ENCODE data around the gene LONP2.
"Not testable (repeated sequence)": the region's sequence is repeated elsewhere in the genome, so short reads cannot be mapped to it uniquely, and the experiment has no call there.

LONP2 gene

DNA sequence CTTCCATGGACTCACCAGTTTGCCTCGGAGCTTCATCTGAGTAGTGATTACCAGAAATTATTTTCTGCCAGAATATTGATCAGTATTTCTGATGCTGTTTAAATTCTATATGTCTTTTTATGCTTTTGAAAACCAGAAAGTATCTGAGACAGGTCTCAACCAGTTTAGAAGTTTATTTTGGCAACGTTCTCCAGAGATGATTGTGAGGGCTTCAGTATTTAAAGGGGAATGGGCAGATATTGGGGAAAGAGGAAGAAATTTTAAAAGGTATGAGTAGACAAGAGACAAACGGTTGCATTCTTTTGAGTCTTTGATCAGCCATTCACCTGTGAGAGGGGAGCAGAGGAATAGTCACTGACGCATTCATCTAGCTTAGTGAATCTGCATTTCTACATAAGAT lies 47.7 kb downstream of the LONP2 start:
- no peak for DNase-seq

DNA sequence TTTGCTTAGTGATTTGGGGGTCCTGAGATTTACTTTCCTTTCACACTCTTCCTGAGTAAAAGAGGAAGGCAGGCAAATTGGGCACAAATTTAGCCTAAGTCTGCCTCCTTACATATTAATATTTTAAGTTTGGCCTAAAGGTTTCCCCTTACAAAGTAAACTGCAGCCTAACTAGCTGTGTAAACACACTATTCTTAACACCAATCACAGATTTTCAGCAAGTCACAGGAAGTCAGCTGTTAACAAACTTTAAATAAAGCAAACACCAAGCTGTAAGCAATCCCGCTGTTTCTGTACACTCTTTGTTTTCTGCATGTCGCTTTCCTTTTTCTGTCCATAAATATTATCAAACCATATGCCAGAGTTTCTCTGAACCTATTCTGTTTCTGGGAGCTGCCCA lies 48.4 kb downstream of the LONP2 start:
- DNase-seq: no peak

DNA sequence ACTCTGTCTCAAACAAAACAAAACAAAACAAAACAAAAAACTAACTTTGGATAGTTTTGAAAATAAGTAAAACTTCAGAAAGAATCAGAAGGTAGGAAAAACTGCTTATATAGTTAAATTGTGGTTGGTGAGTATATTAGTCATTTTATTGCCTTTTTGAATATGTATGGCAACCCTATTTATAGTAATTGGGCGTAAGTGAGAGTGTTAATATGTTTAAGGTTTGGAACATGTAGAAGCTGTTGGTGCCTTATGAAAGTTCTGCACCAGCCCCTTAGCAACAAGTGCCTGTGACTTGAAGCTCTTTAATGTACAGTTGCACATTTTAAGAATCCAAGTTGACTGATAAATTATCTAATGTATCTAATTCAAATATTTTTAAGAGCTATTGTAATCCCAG lies 50.6 kb downstream of the LONP2 start:
- no peak for DNase-seq

DNA sequence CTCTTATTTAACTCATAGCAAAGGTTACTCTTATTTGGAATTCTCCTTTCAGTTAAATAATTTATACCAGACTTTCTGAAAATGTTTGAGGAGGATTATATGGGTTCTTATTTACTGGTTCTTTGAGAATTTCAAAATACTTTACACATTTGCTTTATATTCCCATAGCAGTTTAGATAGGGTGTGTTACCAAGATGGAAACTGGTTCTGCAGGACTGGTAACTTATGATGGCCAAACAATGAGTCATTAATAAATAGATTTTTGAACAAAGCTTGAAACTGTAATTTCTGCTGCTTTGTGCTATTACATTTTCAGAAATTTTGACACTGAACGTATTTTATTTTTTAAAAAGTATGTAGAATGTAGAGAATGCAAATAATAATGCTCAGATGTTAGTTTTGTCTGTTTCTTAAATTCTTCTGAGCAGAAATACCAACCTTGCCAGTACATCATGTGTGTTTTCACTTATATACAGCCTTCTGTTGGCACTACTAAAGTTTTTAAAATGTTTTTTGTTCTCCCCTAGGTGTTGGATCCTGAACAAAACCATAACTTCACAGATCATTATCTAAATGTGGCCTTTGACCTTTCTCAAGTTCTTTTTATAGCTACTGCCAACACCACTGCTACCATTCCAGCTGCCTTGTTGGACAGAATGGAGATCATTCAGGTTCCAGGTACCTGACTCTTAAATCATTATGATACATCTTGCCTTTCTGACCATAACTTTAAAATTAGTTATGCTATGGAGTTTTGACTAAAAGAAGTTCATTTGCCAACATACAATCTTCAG lies 51.6 kb downstream of the LONP2 start:
- DNase-seq: no peak

DNA sequence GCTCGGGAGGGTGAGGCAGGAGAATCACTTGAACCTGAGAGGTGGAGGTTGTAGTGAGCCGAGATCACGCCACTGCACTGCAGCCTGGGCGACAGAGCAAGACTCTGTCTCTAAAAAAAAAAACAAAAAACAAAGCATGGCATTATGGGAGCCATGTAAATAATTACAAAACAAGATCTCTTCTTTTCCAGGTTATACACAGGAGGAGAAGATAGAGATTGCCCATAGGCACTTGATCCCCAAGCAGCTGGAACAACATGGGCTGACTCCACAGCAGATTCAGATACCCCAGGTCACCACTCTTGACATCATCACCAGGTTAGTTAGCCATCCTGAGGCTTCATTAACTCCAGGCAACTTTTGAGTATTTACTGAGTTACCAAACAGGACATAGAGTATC lies 55.4 kb downstream of the LONP2 start:
- no peak for DNase-seq

DNA sequence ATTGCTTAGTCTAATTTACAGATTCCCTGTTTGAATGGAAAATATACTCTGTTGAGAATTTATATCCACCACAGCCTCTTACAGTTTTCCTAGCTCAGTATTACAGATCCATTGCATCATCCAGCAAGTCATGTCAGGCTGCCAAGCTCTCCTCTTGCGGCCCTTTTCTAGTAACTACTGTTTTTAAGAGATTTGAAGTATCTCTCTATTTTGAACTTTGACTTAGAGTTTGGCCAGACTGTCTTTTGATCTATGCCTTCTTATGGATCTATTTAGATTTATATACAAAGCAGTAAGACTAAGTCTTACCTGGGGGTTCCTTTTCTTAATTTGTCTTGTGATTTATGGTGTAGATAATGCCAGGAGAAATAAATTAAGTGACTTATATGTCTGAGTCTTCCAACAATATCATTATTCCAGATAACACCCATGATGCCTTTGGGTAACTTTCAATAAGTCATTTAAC lies 56.3 kb downstream of the LONP2 start:
- no peak for DNase-seq

DNA sequence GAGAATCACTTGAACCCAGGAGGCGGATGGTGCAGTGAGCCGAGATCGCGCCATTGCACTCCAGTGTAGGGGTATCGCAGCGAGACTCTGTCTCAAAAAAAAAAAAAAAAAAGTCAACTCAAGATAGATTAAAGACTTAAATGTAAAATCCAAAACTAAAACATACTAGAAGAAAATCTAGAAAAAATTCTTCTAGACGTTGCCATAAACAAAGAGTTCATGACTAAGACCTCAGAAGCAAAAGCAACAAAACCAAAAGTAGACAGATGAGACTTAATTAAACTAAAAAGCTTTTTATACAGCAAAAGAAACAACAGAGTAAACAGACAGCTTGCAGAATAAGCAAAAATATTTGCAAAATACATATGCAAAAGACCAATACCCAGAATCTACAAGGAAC lies 64.4 kb downstream of the LONP2 start:
- DNase-seq: no peak

DNA sequence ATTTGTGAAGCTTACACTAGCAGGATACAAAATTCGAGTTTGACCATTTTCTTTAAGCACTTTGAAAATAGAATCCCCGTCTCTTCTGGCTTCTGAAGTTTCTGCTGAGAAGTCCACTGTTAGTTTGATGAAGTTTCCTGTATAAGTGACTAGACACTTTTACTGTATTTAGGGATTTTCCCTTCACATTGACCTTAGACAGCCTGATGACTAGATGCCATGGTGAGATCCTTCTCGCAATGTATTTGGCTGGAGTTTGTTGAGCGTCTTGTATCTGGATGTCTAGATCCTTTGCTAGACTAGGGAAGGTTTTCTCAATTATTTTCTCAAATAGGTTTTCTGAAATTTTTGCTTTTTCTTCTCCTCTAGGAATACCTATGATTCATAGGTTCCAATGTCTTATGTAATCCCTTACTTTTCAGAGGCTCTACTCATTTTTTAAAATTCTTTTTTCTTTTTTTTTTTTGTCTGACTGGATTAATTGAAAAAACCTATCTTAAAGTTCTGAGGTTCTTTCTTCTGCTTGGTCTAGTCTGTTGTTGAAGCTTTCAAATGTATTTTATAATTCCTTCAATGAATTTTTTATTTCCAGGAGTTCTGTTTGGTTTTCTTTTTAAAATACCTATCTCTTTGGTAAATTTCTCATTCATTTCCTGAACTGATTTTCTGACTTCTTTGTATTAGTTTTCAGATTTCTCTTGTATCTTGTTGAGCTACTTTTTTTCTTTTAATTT lies 67.0 kb downstream of the LONP2 start:
- no peak for DNase-seq

DNA sequence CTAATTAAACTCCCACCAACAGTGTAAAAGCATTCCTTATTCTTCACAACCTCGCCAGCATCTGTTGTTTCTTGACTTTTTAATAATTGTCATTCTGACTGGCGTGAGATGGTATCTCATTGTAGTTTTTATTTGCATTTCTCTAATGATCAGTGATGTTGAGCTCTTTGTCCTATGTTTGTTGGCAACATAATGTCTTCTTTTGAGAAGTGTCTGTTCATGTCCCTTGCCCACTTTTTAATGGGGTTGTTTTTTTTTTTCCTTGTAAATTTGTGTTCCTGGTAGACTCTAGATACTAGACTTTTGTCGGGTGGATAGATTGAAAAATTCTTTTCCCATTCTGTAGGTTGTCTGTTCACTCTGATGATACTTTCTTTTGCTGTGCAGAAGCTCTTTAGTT lies 69.8 kb downstream of the LONP2 start:
- DNase-seq: not testable (repeated sequence)

DNA sequence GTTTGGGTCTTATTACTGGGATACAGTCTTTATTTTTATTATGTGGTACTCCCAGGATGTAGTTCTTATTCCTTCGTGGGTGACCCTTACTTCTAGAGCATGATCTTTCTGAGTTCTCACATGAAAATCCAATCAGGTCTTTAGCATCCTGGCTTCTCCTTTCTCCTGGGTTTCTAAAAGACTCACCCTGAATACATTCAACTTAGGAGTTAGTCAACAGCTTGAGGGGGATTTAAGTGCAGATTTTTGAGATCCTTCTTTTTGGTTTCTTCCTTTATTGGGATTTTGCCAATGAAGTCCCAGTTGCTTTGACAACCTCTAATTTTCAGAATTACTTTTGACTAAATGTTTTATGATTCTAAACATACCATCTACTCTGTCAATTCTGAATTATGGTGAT lies 72.9 kb downstream of the LONP2 start:
- DNase-seq: no peak

DNA sequence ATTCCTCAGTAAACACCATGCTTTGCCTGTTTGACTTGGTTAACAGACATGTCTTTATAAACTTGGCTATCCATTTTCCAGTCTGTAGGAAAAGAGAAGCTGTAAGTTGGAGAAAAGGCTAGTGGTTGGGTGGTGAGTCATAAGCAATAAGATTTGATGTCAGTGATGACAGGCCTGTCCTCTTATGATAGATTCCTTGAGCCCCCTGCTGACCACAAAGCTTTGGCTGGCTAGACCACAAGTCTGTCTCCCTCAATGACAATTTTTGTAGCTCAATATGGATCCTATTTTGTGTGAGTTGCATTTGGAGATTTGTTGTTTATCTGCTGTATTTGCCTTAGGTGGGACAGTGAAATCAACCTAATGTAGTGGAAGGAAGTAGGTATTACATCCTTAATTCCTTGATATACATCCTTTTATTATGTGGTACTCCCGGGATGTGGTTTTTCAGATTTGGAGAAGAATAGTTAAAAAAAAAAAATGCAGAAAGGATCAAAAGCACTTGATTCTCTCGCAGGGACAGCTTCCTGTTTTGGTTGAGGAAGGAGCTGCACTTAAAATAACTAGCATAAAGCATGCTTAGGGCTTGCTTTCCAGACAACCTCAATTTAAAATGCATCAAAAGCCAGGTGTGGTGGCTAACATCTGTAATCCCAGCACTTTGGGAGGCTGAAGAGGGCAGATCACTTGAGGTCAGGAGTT lies 73.7 kb downstream of the LONP2 start:
- no peak for DNase-seq

DNA sequence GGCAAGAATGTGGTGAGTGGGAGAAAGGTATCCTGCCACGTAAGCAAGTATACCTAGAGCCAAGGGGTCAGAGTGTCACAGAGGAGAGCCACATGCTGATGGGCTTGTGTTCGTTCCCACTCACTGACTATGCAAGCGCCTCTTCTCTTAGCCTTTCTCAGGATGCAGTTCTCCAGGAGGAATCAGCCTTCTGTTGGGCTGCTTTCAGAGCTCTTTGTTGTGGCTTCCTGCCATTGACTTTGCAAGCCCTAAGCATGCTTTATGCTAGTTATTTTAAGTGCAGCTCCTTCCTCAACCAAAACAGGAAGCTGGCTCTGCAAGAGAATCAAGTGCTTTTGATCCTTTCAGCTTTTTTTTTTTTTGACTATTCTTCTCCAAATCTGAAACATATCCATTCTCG lies 74.5 kb downstream of the LONP2 start:
- no peak for DNase-seq

DNA sequence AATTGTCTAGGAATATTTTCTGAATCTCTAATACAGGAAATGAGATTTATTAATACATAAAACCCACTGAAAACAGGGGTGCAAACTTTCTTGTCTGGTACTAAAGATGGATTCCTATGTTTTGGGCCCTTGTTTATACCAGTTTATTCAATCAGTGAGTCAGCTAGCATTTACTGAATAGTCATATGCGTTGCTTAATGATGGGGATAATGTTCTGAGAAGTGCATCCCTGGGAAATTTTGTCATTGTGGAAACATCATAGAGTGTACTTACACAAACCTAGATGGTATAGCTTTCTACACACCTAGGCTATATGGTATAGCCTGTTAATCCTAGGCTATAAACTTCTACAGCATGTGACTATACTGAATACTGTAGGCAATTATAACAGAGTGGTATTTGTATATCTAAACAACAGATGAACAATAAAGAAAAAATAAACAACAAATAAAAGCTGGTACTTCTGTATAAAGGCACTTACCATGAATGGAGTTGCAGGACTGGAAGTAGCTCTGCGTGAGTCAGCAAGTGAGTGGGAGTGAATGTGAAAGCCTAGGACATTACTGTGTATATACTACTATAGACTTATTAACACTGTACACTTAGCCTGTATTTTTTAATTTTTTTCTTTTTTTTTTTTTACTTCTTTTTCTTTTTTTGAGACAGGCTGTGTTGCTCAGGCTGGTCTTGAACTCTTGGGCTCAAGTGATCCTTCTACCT lies 77.4 kb downstream of the LONP2 start:
- no peak for DNase-seq

DNA sequence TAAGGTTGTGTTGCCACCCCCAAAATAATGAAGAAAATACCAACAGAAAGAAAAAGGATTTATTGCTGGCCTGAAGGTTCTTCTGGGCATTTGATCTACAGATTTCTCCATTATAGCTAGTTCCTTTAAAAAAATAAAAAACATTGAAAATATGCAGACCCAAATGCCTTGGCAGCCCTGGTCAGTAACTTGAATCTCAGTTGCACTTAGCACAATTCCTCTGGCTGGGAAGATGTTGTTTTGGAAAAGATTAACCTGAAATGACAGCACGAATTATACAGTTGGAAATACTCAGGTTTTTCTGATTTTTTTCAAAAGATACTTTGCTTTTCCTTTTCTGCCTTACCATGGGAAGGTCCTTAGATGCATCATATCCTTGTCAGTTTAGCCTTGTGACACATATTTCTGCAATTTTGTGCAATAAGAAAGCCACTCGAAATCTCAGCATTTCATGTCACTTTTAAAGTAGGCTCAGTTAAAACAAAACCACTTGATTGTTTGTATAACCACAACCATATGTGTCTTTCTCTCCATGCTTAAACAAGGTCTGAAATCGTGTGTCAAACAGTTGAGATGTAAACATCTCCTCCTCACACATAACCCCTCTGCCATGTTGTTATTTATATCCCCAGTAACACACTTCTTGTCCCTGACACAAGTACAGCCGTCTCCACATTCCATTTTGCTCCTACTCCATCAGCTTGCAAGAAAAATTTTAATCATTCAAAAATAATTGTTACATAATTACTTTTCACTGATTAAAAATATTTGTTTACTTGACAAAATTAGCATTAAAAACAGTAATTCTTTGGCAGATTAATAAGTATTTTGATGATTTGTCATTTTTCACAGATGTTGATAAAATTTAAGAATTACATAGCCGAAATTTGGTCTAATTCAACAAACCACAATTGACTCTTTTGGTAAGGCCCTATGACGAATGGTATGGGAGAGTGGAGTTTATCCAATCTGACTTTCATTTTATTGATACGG lies 80.0 kb downstream of the LONP2 start:
- no peak for DNase-seq

DNA sequence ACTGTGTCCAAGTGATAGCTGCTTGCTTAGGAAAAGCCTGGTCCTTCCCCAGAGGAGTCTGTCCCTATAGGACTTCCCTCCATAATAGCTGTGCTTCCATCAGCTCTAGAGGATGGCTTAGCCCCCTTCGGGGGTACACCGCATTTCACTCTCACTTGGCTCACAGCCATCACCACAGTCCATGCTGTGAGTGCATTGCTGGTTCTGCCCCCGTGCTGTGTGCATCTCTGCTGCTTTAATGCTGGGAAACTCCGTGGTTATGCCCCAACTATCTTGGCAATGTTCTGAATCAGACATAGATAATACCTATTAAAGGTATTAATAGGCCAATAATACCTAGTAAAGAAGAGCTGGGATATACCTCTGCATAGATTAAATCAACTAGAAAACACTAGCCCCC lies 82.8 kb downstream of the LONP2 start:
- DNase-seq: no peak

DNA sequence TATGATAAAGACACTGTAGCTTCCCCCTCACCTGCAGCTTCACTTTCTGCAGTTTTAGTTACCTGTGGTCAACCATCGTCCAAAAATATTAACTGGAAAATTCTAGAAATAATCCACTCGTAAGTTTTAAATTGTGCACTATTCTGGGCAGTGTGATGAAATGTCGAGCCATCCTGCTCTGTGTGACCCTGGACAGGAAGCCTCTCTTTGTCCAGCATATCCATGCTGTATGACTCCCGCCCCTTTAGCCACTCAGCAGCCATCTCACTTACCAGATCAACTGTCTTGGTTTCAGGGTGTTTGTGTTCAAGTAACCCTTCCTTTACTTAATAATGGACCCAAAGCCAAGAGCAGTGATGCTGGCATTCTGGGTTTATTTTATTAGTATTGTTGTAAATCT lies 85.0 kb downstream of the LONP2 start:
- DNase-seq: no peak

DNA sequence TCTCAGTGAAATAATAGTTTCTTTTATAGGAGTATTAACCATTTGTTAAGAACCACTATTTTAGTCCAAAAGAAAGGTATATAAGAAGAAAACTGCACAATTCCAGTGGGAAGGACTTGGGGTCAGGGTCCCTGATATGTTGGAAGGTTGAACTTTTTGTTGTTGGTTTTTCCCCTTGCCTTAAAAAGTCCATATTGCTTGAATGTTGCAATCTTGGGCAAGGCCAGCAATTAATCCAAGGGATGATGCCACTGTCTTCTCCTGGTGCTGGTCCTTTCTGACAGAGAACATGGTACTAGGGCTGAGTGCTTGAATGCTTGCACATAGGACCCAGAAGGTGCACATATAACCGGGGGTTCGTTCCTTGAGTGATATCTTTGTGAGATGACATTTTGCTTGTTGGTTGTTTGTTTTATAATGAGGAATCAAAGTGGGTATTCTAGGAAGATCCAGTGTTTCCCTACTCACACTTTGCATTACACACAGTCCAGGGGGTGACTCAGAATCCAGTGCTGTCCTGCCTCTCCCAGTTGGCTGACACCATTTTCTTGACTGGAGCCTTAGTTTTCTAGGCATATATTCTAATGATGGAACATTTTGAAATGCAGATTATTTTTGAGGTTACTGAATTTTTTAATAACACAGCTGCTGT lies 86.2 kb downstream of the LONP2 start:
- no peak for DNase-seq

DNA sequence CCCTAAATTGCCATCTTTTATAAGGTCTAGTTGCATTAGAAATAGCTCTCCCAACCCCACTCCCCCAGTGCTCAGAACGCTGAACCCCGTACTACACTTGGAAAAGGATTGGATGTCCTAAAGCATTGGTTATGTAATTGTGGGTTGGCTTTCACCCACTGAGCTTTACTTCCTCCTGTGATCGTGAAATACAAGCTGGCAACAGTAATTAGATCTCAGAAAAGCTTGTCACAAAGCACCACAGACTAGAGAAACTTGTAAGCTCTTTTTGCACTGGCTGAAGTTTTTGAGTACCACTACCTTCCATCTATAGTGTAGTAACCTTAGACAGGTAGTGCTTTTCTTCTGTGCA lies 86.7 kb downstream of the LONP2 start:
- DNase-seq: no peak

DNA sequence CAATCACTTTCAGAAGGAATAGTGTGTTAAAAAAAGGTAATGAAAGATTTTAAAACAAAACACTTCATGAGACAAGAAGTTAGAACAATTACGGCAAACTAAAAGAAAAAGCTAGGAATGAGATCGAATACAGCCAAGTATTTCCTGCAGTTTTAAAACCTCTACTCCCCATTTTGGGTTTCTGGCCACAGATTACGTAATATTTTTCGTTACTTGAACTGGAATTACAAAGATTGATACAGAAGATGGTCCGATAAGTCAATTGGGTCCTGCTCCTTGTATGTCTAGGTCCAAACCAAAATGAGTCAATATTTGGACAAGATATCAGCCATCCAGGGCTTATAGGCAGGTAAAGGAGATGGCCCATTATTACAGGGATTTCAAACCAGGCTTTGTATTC lies 88.9 kb downstream of the LONP2 start:
- DNase-seq: no peak

DNA sequence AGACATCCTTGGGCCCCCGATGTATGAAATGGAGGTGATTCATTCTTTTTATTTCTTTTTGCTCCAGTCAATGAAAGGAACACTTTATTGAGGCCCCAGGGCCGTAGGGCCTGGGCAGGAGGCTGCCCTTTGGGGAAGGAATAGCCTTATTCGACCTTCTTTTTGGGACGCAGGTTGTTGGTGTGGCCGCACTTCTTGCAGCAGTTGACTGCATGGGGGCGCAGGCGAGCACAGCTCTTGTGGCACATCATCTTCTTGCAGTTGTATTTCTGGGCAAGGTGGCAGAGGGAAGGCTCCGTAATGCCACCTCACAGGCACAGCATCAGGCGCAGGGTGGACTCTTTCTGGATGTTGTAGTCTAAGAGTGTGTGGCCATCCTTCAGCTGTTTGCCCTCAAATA lies 90.2 kb downstream of the LONP2 start:
- no peak for DNase-seq

DNA sequence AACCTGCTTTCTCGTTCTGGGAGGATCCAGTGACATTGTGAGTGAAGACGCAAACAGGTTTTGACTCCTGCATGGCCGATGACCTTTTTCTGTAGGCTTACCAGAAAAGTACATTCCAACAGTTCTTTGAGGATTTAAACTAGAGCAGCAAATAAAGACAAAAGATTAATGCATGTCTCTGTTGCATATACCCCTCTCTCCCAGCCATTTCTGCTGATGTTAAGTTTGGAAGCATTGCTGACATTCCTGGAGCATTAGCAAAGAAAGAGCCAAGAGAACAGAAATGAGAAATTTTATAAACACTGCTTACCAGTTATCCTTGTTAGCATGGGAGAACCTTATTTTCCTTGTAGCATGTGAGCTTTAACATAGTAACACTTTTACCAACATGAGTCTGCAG lies 91.9 kb downstream of the LONP2 start:
- no peak for DNase-seq

DNA sequence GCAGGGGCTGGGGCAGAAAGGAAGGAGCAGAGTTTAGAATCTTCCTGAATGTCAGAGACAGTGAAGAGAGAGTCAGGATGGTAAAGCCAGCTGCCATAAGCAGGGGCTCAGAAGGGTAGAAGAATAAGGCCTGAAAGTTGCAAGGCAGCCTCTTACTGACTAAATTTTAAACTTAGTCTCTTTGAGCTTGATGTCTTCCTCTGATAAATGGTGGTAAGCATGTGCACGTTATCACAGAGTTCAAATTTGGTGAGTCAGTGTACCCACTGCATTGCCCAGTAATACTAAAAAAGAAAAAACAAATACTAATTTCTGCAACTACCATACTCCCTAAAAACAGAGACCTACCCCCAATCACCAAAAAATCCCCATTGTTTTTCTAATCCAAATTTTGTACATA lies 96.0 kb downstream of the LONP2 start:
- no peak for DNase-seq

Data from NK-92 treated with Interleukin-12 subunit alpha and Interleukin-12 subunit beta, amount 100 ng/mL, for 24 hours (cell line).